Measurements from ENCODE around the gene CPLANE1. TPM values are rescaled to one million over a fixed set of nuclear protein-coding genes. Genes with fewer than 3 reads are reported as not detected.
"Not testable (repeated sequence)": the region's sequence is repeated elsewhere in the genome, so short reads cannot be mapped to it uniquely, and the experiment has no call there.

Gene CPLANE1
- polyA plus RNA-seq, 10 donors, result 12.0 to 24.2 (median 18.7) TPM

- peak; percentile 13 to 55 (median 30) for DNase-seq
These were observed 40.0 kb downstream of the CPLANE1 start for GRCh38 chr5:37208883-37209797.

- no peak for DNase-seq
These were observed 41.4 kb downstream of the CPLANE1 start for GRCh38 chr5:37207802-37208201.

GRCh38 chr5:37206736-37207135, 42.4 kb downstream of the CPLANE1 start:
- no peak for DNase-seq

GRCh38 chr5:37198842-37199241, 50.3 kb downstream of the CPLANE1 start:
- DNase-seq, result no peak

- DNase-seq, result no peak
These were observed 51.1 kb downstream of the CPLANE1 start for GRCh38 chr5:37198061-37198460.

- no peak for DNase-seq
These were observed 51.7 kb downstream of the CPLANE1 start for GRCh38 chr5:37197340-37198050.

- no peak for DNase-seq
These were observed 58.6 kb downstream of the CPLANE1 start for GRCh38 chr5:37190592-37190991.

- DNase-seq, result no peak
These were observed 59.8 kb downstream of the CPLANE1 start for GRCh38 chr5:37189355-37189754.

- no peak for DNase-seq
These were observed 61.7 kb downstream of the CPLANE1 start for GRCh38 chr5:37187465-37187977.

GRCh38 chr5:37184748-37185364, 64.3 kb downstream of the CPLANE1 start:
- no peak for DNase-seq

GRCh38 chr5:37182667-37183066, 66.5 kb downstream of the CPLANE1 start:
- DNase-seq, result no peak

- DNase-seq, result no peak
These were observed 74.2 kb downstream of the CPLANE1 start for GRCh38 chr5:37174928-37175327.

GRCh38 chr5:37172957-37173356, 76.2 kb downstream of the CPLANE1 start:
- DNase-seq, result no peak

- DNase-seq, result no peak
These were observed 78.3 kb downstream of the CPLANE1 start for GRCh38 chr5:37170856-37171255.

GRCh38 chr5:37166197-37166596, 83.0 kb downstream of the CPLANE1 start:
- no peak for DNase-seq

- no peak for DNase-seq
These were observed 83.4 kb downstream of the CPLANE1 start for GRCh38 chr5:37165761-37166160.

- DNase-seq, result no peak
These were observed 95.5 kb downstream of the CPLANE1 start for GRCh38 chr5:37153661-37154060.

- DNase-seq, result no peak
These were observed 102.3 kb downstream of the CPLANE1 start for GRCh38 chr5:37146896-37147295.

GRCh38 chr5:37136694-37137093, 112.5 kb downstream of the CPLANE1 start:
- no peak for DNase-seq

GRCh38 chr5:37135312-37135711, 113.9 kb downstream of the CPLANE1 start:
- not testable (repeated sequence) for DNase-seq

GRCh38 chr5:37133939-37134338, 115.2 kb downstream of the CPLANE1 start:
- DNase-seq, result peak in 1 of 3 donors; percentile 4

- no peak for DNase-seq
These were observed 116.5 kb downstream of the CPLANE1 start for GRCh38 chr5:37132646-37133045.
